Stimulated activated CD8-positive, alpha-beta memory T cell treated with anti-CD3 and anti-CD28 coated beads, Interleukin-7, amount 100 ng/mL, for 4 hours (primary cell): ENCODE measurements around the gene TMEM51.

ENCODE experiments used
- DNase-seq, 2 donors: peaks; one replicate each; pipeline ENCODE4 v3.0.0-alpha.2; 2020; ENCODE audit warnings: low read depth in 2 of 2

Gene TMEM51

GRCh38 chr1:15218287-15219279 is 65.0 kb downstream of the TMEM51 start:
- no peak for DNase-seq

DNA sequence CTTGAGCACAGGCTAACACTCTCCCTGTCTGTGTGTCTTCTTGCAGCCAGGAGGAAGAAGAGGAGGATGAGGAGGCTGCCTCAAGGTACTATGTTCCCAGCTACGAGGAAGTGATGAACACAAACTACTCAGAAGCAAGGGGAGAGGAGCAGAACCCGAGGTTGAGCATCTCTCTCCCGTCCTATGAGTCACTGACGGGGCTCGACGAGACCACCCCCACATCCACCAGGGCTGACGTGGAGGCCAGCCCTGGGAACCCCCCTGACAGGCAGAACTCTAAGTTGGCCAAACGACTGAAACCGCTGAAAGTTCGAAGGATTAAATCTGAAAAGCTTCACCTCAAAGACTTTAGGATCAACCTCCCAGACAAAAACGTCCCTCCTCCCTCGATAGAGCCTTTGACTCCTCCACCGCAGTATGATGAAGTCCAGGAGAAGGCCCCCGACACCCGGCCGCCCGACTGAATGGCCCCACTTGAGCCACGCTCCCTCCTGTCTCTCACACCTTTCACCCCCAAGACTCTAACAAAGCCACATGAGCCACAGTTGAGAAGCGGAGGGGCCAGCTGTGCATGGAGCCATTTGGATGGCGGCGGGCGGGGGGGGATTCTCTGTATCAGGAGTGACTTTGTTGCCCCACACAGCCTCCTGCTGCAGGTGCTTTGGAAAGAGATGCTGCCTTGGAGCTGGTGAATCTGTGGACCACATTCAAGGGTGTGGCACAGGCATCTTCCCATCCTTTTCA is 65.9 kb downstream of the TMEM51 start:
- DNase-seq, result no peak

GRCh38 chr1:15220024-15220392 is 66.5 kb downstream of the TMEM51 start:
- DNase-seq, result no peak

- DNase-seq, result no peak
These were observed 67.4 kb downstream of the TMEM51 start for GRCh38 chr1:15220825-15221431.

DNA sequence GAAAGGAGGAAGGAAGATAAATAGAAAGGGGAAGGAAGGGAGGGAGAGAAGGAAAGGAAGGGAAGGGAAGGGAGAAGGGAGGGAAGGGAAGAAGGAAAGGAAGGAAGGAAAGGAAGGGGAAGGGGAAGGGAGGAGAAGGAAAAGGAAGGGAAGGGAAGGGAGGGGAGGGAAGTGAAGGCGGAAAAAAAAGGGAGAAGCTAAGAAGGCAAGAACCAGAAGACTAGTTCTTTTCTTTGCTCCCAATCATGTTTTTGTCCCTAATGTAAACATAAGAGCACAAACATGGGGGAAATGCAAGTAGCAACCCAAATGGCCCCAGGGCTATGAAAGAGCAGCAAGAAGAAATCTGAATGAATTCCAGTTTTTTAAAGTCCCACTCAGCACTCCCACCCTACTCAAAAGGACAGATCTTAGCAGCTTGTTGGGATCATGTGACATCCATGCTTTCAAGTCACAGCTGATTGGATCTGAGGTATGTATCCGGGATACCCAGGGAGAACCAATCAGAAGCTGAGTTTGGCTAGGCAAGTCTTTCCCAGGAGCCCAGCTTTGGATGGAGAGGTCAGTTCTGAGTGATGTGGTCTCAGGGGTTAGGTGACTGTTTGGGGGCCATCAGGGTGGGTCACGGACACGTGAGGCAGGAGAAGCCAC is 69.2 kb downstream of the TMEM51 start:
- no peak for DNase-seq

DNA sequence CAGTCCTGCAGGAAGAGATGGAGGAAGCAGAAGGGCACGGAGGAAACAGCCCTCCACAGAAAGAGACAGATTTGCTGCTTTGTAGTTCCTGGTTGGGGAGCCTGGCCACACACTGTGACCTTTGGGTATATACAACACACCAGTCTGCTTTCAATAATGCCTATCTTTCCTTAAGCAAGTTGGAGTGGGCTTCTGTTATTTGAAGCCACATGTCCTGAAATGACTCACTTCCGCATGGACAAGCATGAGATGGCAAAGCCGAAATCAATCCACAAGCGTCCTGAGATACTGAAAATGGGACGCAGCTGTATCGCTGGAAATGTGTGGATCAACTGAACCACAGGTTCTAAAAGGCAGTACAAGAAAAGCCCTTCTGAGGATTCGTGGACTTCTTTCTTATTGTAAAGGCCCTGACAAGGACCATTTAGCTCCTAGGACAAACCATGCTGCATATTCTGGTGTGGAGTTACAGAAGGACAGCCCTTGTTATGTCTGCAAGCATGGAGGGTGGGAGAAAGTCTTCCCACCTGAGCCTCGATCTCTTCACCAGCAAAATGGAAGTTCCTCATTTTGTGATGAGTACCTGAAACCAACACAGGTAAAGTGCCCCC is 70.8 kb downstream of the TMEM51 start:
- DNase-seq, result no peak

GRCh38 chr1:15224974-15225373 is 71.4 kb downstream of the TMEM51 start:
- DNase-seq, result no peak

DNA sequence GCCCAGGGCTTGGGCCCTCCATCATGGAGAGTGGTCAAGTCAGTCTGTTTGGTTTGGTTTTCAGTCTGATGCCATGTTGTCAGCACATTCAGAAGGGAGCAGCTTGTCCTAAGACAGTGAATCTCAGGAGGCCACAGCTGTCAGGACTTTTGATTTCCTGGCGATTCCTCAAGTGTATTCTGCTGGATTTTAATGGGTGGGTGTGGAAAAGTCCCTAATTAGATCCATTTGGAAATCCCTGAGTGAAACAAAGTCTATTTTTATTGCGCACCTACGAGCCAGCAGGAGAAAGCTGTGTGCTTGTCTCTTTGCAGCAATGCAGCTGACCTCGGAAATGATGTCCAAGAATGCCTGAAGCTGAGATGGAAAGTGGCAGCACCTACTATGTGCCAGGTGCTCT is 71.9 kb downstream of the TMEM51 start:
- DNase-seq, result no peak

- no peak for DNase-seq
These were observed 73.1 kb downstream of the TMEM51 start for GRCh38 chr1:15226388-15227255.

DNA sequence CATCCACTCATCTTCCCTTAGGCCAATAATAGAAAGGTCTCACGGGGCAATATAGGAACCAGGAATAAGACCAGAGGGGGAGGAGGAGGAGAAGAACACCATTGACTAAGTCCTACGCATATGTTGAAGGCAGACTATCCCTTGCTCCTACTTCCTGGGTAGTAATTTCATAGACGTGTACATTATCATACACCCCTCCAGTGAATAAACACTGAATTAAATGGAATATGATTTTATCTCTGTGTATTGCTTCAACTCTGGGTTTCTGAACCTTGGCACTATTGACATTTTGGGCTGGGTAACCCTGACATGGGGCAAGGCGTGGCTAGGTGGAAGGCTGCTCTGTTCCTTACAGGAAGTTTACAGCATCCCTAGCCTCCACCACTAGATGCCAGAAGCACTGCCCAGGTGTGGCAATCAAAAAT is 76.2 kb downstream of the TMEM51 start:
- no peak for DNase-seq

- DNase-seq, result no peak
These were observed 78.2 kb downstream of the TMEM51 start for GRCh38 chr1:15231714-15232201.

- DNase-seq, result no peak
These were observed 80.1 kb downstream of the TMEM51 start for GRCh38 chr1:15233689-15234088.

DNA sequence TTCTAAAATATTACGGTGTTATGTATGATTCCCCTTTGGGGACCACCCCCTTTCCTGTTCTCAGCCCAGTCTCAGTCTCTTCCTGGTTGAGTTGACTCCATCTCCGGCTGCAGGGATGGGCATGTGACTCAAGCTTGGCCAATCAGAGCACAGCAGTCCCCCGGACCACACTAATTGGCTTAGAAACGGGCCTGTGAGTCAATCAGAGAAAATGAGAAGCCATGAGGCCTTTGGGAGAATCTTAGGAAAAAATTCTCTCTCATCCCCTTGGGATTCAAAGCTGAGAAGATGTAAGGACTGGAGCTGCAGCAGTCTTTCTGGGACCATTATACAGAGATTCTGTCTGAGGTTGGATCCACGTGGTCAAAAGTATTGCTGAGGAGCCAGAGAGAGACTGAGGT is 82.8 kb downstream of the TMEM51 start:
- DNase-seq, result no peak

GRCh38 chr1:15236746-15237145 is 83.2 kb downstream of the TMEM51 start:
- no peak for DNase-seq

GRCh38 chr1:15238789-15239188 is 85.2 kb downstream of the TMEM51 start:
- DNase-seq, result no peak

DNA sequence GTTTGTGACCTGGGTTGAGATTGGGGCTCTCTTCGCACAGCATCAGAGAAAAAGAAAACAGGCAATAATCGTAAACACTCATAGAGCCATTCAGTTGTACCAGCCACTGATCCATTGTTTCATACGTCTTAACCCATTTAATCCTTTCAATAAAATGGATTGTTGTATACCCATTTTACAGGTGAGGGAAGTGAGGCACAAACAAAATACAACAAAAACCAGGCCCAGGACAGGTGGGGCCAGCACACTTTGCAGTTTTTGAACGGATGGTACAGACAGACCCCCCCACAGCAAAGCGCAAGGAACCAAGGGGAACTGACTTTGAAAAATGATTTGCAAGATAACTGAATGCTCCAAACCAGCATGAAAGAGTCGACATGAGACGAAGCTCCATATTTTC is 89.2 kb downstream of the TMEM51 start:
- no peak for DNase-seq

DNA sequence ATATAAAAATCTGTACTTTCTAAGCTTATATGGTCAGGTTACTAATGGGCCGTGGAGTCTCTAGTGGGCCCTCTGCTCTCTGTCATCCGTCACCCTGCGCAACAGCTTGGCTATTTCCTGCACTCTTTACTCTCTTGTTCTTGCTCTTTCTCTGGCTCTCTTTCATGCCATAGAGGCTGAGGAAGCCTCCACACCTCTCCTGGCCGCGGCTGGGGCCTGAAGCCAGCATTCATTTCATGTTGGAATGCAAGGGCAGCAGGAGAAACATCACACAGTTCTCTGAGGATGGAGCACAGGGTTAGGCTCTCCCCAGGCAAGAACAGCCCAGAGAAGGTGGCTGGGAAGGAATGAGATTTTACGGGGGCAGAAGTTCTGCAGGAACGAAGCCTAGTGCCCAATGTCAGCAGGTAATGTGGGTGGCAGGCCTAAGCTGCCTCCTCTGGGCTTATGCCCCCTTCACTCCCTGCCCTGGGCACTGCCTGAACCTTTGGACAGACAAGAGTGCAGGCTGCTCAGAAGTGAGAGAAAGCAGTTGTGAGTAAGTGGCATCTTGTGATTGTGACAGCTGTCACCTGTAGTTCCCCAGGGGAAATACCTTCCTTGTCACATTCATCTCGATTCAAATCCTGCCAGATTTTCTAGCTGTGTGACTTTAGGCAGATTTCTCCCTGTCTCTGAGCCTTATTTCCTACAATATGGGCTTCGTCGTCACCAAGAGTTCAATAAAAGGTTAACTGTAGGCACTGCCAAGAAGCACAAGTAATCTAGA is 89.9 kb downstream of the TMEM51 start:
- no peak for DNase-seq

- DNase-seq, result no peak
These were observed 91.3 kb downstream of the TMEM51 start for GRCh38 chr1:15244813-15245212.

GRCh38 chr1:15245593-15246360 is 92.2 kb downstream of the TMEM51 start:
- DNase-seq, result no peak
